Suprapubic skin (tissue), 3 donors: ENCODE results near the gene NTPCR.

ENCODE experiments used
- CTCF ChIP-seq, 2 donors: fragments of 200-600 bp in 1 of 2; fragments of 450-650 bp in 1 of 2; sonication (generic) in 1 of 2; IDR thresholded peaks; one replicate each; pipeline ENCODE4 v1.5.1; 2016 to 2019; ENCODE audit warnings: antibody characterized with exemption in 2 of 2, mild to moderate bottlenecking in 1 of 2, moderate library complexity in 1 of 2
- EP300 ChIP-seq: sonication (generic); formaldehyde crosslinking; IDR thresholded peaks from one replicate; pipeline ENCODE4 v1.6.1; 2017; ENCODE audit warnings: antibody characterized with exemption

GRCh38 chr1:232995189-232995588 lies 44.8 kb downstream of the NTPCR start:
- TF ChIP-seq CTCF (IDR thresholded peaks at IDR 0.05) (no peak), EP300 (no peak)
